GM12878 (cell line): ENCODE measurements around the gene SRCIN1. TPM values are rescaled to one million over a fixed set of nuclear protein-coding genes. Genes with fewer than 3 reads are reported as not detected.

Experiments used
- ATAC-seq: fragments of 200-7000 bp; cut with Tn5 transposase; 3 replicates; pipeline ENCODE4 v1.9.1; 2020; ENCODE audit warnings: mild to moderate bottlenecking, moderate library complexity
- BruUV-seq: library from RNA; stranded (reverse); fragments of 400-500 nt; replicated peaks from 2 replicates; lab custom pipeline; 2021; lab: Mats Ljungman, UMichigan
- CTCF ChIA-PET: fragments of 300-600 bp; sonication (Branson Sonifier 250); formaldehyde crosslinking; extraction: SDS; loops from one replicate; lab custom pipeline; 2021; ENCODE audit warnings: inconsistent platforms; lab: Yijun Ruan, JAX
- POLR2A ChIA-PET: fragments of 350-600 bp; formaldehyde crosslinking; extraction: SDS; loops from one replicate; lab custom pipeline; 2021; ENCODE audit warnings: inconsistent platforms; lab: Charles Lee
- RAD21 ChIA-PET: fragments of 300-600 bp; sonication (Branson Sonifier 250); formaldehyde crosslinking; loops from one replicate; lab custom pipeline; 2023; ENCODE audit warnings: antibody characterized with exemption; ENCODE audit not compliant: unreplicated experiment; lab: Charles Lee
- SMC1A ChIA-PET: fragments of 300-600 bp; sonication (Branson Sonifier 250); formaldehyde crosslinking; loops from one replicate; lab custom pipeline; 2023; ENCODE audit not compliant: unreplicated experiment, uncharacterized antibody; lab: Charles Lee
- DNase-seq: peaks from one replicate; pipeline ENCODE4 v3.0.0-alpha.2; 2011; ENCODE audit warnings: low read depth, low spot score
- FAIRE-seq: peaks from 3 replicates; lab custom pipeline; 2011; peaks lifted over from hg19 to GRCh38; lab: Jason Lieb, UNC
- H2AFZ ChIP-seq: 2 replicates; pipeline ENCODE4 v1.6.0; 2011; ENCODE audit warnings: low read depth, low read length, control low read depth; ENCODE audit not compliant: control insufficient read depth
- H3K27ac ChIP-seq: 2 replicates; pipeline ENCODE4 v1.5.1; 2011; ENCODE audit warnings: control low read depth; ENCODE audit not compliant: control insufficient read depth, insufficient read depth
- H3K27me3 ChIP-seq, 2 experiments: replicated peaks in 1 of 2; 2 replicates each; pipeline versions ENCODE4 v1.6.0 to v1.6.1; 2011; ENCODE audit warnings: low read length in 1 of 2; ENCODE audit not compliant: control insufficient read depth in 2 of 2, insufficient read depth in 2 of 2
- H3K36me3 ChIP-seq, 2 experiments: 2 replicates each; pipeline ENCODE4 v1.5.1; 2011; ENCODE audit warnings: low read length in 1 of 2; ENCODE audit not compliant: control insufficient read depth in 2 of 2, insufficient read depth in 2 of 2
- H3K4me1 ChIP-seq: 2 replicates; pipeline ENCODE4 v1.6.1; 2011; ENCODE audit warnings: mild to moderate bottlenecking, low read length, moderate library complexity, mixed read lengths; ENCODE audit not compliant: control insufficient read depth, insufficient read depth
- H3K4me2 ChIP-seq: 2 replicates; pipeline ENCODE4 v1.6.0; 2011; ENCODE audit warnings: control low read depth; ENCODE audit not compliant: control insufficient read depth, insufficient read depth
- H3K4me3 ChIP-seq: fragments of 200-600 bp; sonication (generic); 2 replicates; pipeline ENCODE4 v1.5.1; 2016
- H3K79me2 ChIP-seq: 2 replicates; pipeline ENCODE4 v1.6.0; 2011; ENCODE audit warnings: low read length; ENCODE audit not compliant: control insufficient read depth, insufficient read depth
- H3K9ac ChIP-seq: 2 replicates; pipeline ENCODE4 v1.8.0; 2011; ENCODE audit warnings: low read length, control low read depth, mixed read lengths; ENCODE audit not compliant: control insufficient read depth, insufficient read depth
- H3K9me3 ChIP-seq: replicated peaks from 3 replicates; pipeline ENCODE4 v1.5.1; 2011; ENCODE audit warnings: mild to moderate bottlenecking, low read length; ENCODE audit not compliant: control insufficient read depth, insufficient read depth
- H4K20me1 ChIP-seq: 2 replicates; pipeline ENCODE4 v1.6.0; 2011; ENCODE audit not compliant: control insufficient read depth, insufficient read depth
- CBFB ChIP-seq: IDR thresholded peaks from 2 replicates; pipeline ENCODE4 v1.6.1; 2016; ENCODE audit warnings: antibody characterized with exemption, low read depth
- ELK1 ChIP-seq: IDR thresholded peaks from 2 replicates; pipeline ENCODE4 v1.6.1; 2012; ENCODE audit warnings: low read depth, low read length, improper control_type of control experiment
- ESRRA ChIP-seq: IDR thresholded peaks from 2 replicates; pipeline ENCODE4 v1.6.1; 2012; ENCODE audit warnings: mild to moderate bottlenecking, low read length, improper control_type of control experiment
- HDAC2 ChIP-seq: fragments of 200-600 bp; sonication (generic); IDR thresholded peaks from 2 replicates; pipeline ENCODE4 v1.6.1; 2017
- NFXL1 ChIP-seq: fragments of 450-650 bp; IDR thresholded peaks from 2 replicates; pipeline ENCODE4 v1.6.1; 2017; ENCODE audit warnings: antibody characterized with exemption, mild to moderate bottlenecking, borderline replicate concordance
- NR2C1 ChIP-seq: fragments of 450-650 bp; IDR thresholded peaks from 2 replicates; pipeline ENCODE4 v1.6.1; 2017; ENCODE audit warnings: antibody characterized with exemption, mild to moderate bottlenecking, moderate library complexity
- NR2C2 ChIP-seq: IDR thresholded peaks from 2 replicates; pipeline ENCODE4 v1.6.1; 2011; ENCODE audit warnings: borderline replicate concordance, low read depth; ENCODE audit not compliant: control insufficient read depth, insufficient read length
- RAD21 ChIP-seq: IDR thresholded peaks from 2 replicates; pipeline ENCODE4 v1.6.1; 2011; ENCODE audit warnings: mild to moderate bottlenecking, low read depth, low read length, moderate library complexity; ENCODE audit not compliant: insufficient read depth
- TAF1 ChIP-seq: IDR thresholded peaks from 2 replicates; pipeline ENCODE4 v1.6.1; 2011; ENCODE audit warnings: mild to moderate bottlenecking, low read depth, low read length, borderline replicate concordance
- WGBS: methylation state at CpG from one replicate; pipeline ENCODE4 v1.1.6; 2016; ENCODE audit warnings: low lambda C conversion rate; ENCODE audit not compliant: insufficient replicate concordance, insufficient coverage; ENCODE audit errors: missing lambda C conversion rate; 5-methylcytosine and 5-hydroxymethylcytosine counted together
- in situ Hi-C: fragments of 300-500 bp; cut with MboI; formaldehyde crosslinking; loops from 9 replicates; pipeline ENCODE4 v1.14.3; 2018; ENCODE audit warnings: mixed read lengths
- intact Hi-C: fragments of 100-400 bp; cut with micrococcal nuclease; formaldehyde crosslinking; loops from one replicate; pipeline ENCODE4 v1.14.2; 2022; ENCODE audit not compliant: unreplicated experiment
- polyA plus RNA-seq, 11 experiments: library from polyadenylated mRNA; depleted of rRNA in 4 of 11; unstranded in 6 of 11; stranded (reverse) in 5 of 11; fragments of >200 nt; fragmentation: Nextera tagmentation in 4 of 11; fragmentation: Illumina TruSeq in 1 of 11; extraction: Ambion mirVana in 4 of 11; extraction: Trizol in 1 of 11; gene quantifications; 1 replicate in 1 of 11; 2 replicates in 10 of 11; pipeline versions ENCODE4 v1.2.1 to v1.2.3, GENCODE V29; 2011 to 2016; ENCODE audit warnings: inconsistent platforms in 2 of 11, missing spikeins in 2 of 11, low read depth in 1 of 11
- total RNA-seq, 4 experiments: library from RNA; depleted of rRNA in 3 of 4; stranded (reverse); fragments of >200 nt in 3 of 4; fragmentation: Illumina TruSeq in 1 of 4; extraction: Trizol in 1 of 4; gene quantifications; 2 replicates each; pipeline versions ENCODE4 v1.2.1 to v1.2.3, GENCODE V29; 2013 to 2021
- TF ChIP-seq, protein P1 (sequence below): fragments of 450-650 bp; IDR thresholded peaks from 2 replicates; pipeline ENCODE4 v1.6.1; 2018; ENCODE audit warnings: mild to moderate bottlenecking, low read depth, moderate library complexity; ENCODE audit not compliant: partially characterized antibody
- TF ChIP-seq, protein P2 (sequence below): IDR thresholded peaks from 2 replicates; pipeline ENCODE4 v1.6.1; 2012; ENCODE audit warnings: low read length, inconsistent platforms
- TF ChIP-seq, protein P3 (sequence below): IDR thresholded peaks from 2 replicates; pipeline ENCODE4 v1.6.1; 2011; ENCODE audit warnings: low read depth, mild to moderate bottlenecking, low read length, moderate library complexity, borderline replicate concordance; ENCODE audit errors: extremely low read depth
- TF ChIP-seq, protein P4 (sequence below): IDR thresholded peaks from 2 replicates; pipeline ENCODE4 v1.6.1; 2011; ENCODE audit warnings: borderline replicate concordance, low read depth, mild to moderate bottlenecking, moderate library complexity, mixed read lengths, low read length; ENCODE audit not compliant: insufficient read depth; ENCODE audit errors: extremely low read length

The SRCIN1 gene
- total and polyA plus RNA-seq, 10 of the 15 experiments (the other 5 are each of a cell fraction or from before 2014, with no cell fraction given), result under 0.01 to 0.74 (median 0.20) TPM; not detected in 3

- Histone ChIP-seq H3K4me3 (no peak overlapping the region), H3K36me3 (no peaks in the 10 kb centered on the region), H3K4me2 (no peak overlapping the region), H3K4me1 (peaks cover 3% of the 10 kb centered on the region; the same call in 1 of the 2 replicates), H4K20me1 (no peaks in the 10 kb centered on the region), H3K27me3 (no peaks in the 10 kb centered on the region), H3K79me2 (no peaks in the 10 kb centered on the region), H2AFZ (no peak overlapping the region), H3K9me3 (no peaks in the 10 kb centered on the region), H3K9ac (no peak overlapping the region), H3K27ac (no peak overlapping the region)
- no peak for DNase-seq
- CTCF ChIA-PET, result interaction anchor here (4.7 to 10.9 kb wide), 2 partner anchors 31 to 113 kb away, joined by 38 to 492 read pairs; no protein-coding TSS in a partner anchor
- ATAC-seq, result no peak
- WGBS, result 74% methylated on average over 16 of the region's 17 CpGs
- RAD21 ChIA-PET, result no interaction called here
- no peak for FAIRE-seq
- no TSS peak for BruUV-seq
- POLR2A ChIA-PET, result no interaction called here
- SMC1A ChIA-PET, result interaction anchor here (9.3 kb wide), 1 partner anchor 113 kb away, joined by 227 read pairs; no protein-coding TSS in a partner anchor
- intact Hi-C loops (no loop called here), in situ Hi-C loops (no loop called here)
- TF ChIP-seq TAF1 (no peak), RAD21 (no peak), CBFB (no peak), HDAC2 (no peak), NR2C1 (no peak), ESRRA (no peak), ELK1 (no peak), NFXL1 (no peak), NR2C2 (no peak)
- TF ChIP-seq, protein P1, sequence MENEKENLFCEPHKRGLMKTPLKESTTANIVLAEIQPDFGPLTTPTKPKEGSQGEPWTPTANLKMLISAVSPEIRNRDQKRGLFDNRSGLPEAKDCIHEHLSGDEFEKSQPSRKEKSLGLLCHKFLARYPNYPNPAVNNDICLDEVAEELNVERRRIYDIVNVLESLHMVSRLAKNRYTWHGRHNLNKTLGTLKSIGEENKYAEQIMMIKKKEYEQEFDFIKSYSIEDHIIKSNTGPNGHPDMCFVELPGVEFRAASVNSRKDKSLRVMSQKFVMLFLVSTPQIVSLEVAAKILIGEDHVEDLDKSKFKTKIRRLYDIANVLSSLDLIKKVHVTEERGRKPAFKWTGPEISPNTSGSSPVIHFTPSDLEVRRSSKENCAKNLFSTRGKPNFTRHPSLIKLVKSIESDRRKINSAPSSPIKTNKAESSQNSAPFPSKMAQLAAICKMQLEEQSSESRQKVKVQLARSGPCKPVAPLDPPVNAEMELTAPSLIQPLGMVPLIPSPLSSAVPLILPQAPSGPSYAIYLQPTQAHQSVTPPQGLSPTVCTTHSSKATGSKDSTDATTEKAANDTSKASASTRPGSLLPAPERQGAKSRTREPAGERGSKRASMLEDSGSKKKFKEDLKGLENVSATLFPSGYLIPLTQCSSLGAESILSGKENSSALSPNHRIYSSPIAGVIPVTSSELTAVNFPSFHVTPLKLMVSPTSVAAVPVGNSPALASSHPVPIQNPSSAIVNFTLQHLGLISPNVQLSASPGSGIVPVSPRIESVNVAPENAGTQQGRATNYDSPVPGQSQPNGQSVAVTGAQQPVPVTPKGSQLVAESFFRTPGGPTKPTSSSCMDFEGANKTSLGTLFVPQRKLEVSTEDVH, result no peak
- TF ChIP-seq, protein P2, sequence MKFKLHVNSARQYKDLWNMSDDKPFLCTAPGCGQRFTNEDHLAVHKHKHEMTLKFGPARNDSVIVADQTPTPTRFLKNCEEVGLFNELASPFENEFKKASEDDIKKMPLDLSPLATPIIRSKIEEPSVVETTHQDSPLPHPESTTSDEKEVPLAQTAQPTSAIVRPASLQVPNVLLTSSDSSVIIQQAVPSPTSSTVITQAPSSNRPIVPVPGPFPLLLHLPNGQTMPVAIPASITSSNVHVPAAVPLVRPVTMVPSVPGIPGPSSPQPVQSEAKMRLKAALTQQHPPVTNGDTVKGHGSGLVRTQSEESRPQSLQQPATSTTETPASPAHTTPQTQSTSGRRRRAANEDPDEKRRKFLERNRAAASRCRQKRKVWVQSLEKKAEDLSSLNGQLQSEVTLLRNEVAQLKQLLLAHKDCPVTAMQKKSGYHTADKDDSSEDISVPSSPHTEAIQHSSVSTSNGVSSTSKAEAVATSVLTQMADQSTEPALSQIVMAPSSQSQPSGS, result no peak
- TF ChIP-seq, protein P3, sequence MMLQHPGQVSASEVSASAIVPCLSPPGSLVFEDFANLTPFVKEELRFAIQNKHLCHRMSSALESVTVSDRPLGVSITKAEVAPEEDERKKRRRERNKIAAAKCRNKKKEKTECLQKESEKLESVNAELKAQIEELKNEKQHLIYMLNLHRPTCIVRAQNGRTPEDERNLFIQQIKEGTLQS, result no peak
- TF ChIP-seq, protein P4, sequence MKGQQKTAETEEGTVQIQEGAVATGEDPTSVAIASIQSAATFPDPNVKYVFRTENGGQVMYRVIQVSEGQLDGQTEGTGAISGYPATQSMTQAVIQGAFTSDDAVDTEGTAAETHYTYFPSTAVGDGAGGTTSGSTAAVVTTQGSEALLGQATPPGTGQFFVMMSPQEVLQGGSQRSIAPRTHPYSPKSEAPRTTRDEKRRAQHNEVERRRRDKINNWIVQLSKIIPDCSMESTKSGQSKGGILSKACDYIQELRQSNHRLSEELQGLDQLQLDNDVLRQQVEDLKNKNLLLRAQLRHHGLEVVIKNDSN, result no peak
Observed at GRCh38 chr17:38552343-38552742, 53.4 kb downstream of the SRCIN1 start.
